ENCODE data around the gene MAPK12. TPM values are rescaled to one million over a fixed set of nuclear protein-coding genes. Genes with fewer than 3 reads are reported as not detected.

The MAPK12 gene
- total RNA-seq, 1 donor from 2014 or later, result 8.8 TPM

GRCh38 chr22:50242406-50242949 lies 19.0 kb downstream of the MAPK12 start:
- intact Hi-C loops (cut with micrococcal nuclease), result loop anchor here (5.0 kb wide), 1 partner anchor 285 kb away; the partner anchor contains the start of gene SCO2

- intact Hi-C loops (cut with micrococcal nuclease), result no loop called here
Observed at GRCh38 chr22:50238755-50239154, 22.7 kb downstream of the MAPK12 start.

GRCh38 chr22:50236731-50237409 lies 24.6 kb downstream of the MAPK12 start:
- intact Hi-C loops (cut with micrococcal nuclease), result loop anchor here (1.0 kb wide), 1 partner anchor 88 kb away; no protein-coding TSS in a partner anchor

GRCh38 chr22:50233223-50233622 lies 28.3 kb downstream of the MAPK12 start:
- intact Hi-C loops (cut with micrococcal nuclease), result no loop called here

- intact Hi-C loops (cut with micrococcal nuclease), result no loop called here
Observed at GRCh38 chr22:50232481-50233151, 28.9 kb downstream of the MAPK12 start.

GRCh38 chr22:50229370-50229769 lies 32.1 kb downstream of the MAPK12 start:
- intact Hi-C loops (cut with micrococcal nuclease), result no loop called here

GRCh38 chr22:50228366-50228765 lies 33.1 kb downstream of the MAPK12 start:
- intact Hi-C loops (cut with micrococcal nuclease), result no loop called here

- intact Hi-C loops (cut with micrococcal nuclease), result no loop called here
Observed at GRCh38 chr22:50227579-50228215, 33.8 kb downstream of the MAPK12 start.

GRCh38 chr22:50226875-50227165 lies 34.7 kb downstream of the MAPK12 start:
- intact Hi-C loops (cut with micrococcal nuclease), result no loop called here

GRCh38 chr22:50226063-50226874 lies 35.2 kb downstream of the MAPK12 start:
- intact Hi-C loops (cut with micrococcal nuclease), result no loop called here

- intact Hi-C loops (cut with micrococcal nuclease), result no loop called here
Observed at GRCh38 chr22:50225200-50225969, 36.1 kb downstream of the MAPK12 start.

GRCh38 chr22:50224071-50224470 lies 37.4 kb downstream of the MAPK12 start:
- intact Hi-C loops (cut with micrococcal nuclease), result no loop called here

GRCh38 chr22:50222508-50222907 lies 39.0 kb downstream of the MAPK12 start:
- intact Hi-C loops (cut with micrococcal nuclease), result no loop called here

- intact Hi-C loops (cut with micrococcal nuclease), result no loop called here
Observed at GRCh38 chr22:50221410-50222300, 39.8 kb downstream of the MAPK12 start.

- intact Hi-C loops (cut with micrococcal nuclease), result no loop called here
Observed at GRCh38 chr22:50220603-50221409, 40.7 kb downstream of the MAPK12 start.

GRCh38 chr22:50219800-50220602 lies 41.5 kb downstream of the MAPK12 start:
- intact Hi-C loops (cut with micrococcal nuclease), result no loop called here

- intact Hi-C loops (cut with micrococcal nuclease), result no loop called here
Observed at GRCh38 chr22:50218996-50219727, 42.3 kb downstream of the MAPK12 start.
